ENCODE measurements around the gene TMEM117.

Gene TMEM117

GRCh38 chr12:43964033-43964432 lies 128.2 kb downstream of the TMEM117 start:
- no peak for DNase-seq (ENCODE audit: low read depth)

- DNase-seq (ENCODE audit: low read depth): no peak
Measured at GRCh38 chr12:43964961-43965360, 129.1 kb downstream of the TMEM117 start.

GRCh38 chr12:43965899-43966298 lies 130.0 kb downstream of the TMEM117 start:
- no peak for DNase-seq (ENCODE audit: low read depth)

GRCh38 chr12:43968736-43969135 lies 132.9 kb downstream of the TMEM117 start:
- no peak for DNase-seq (ENCODE audit: low read depth)

GRCh38 chr12:43969882-43970281 lies 134.0 kb downstream of the TMEM117 start:
- DNase-seq (ENCODE audit: low read depth): no peak

- DNase-seq (ENCODE audit: low read depth): no peak
Measured at GRCh38 chr12:43973385-43973784, 137.5 kb downstream of the TMEM117 start.

GRCh38 chr12:43973993-43974392 lies 138.1 kb downstream of the TMEM117 start:
- no peak for DNase-seq (ENCODE audit: low read depth)

GRCh38 chr12:43976027-43976426 lies 140.1 kb downstream of the TMEM117 start:
- no peak for DNase-seq (ENCODE audit: low read depth)

GRCh38 chr12:43978556-43978955 lies 142.7 kb downstream of the TMEM117 start:
- no peak for DNase-seq (ENCODE audit: low read depth)

- DNase-seq (ENCODE audit: low read depth): no peak
Measured at GRCh38 chr12:43979450-43979849, 143.6 kb downstream of the TMEM117 start.

GRCh38 chr12:43980627-43981191 lies 144.8 kb downstream of the TMEM117 start:
- no peak for DNase-seq (ENCODE audit: low read depth)

- DNase-seq (ENCODE audit: low read depth): no peak
Measured at GRCh38 chr12:43981726-43982125, 145.8 kb downstream of the TMEM117 start.

GRCh38 chr12:43982544-43982943 lies 146.7 kb downstream of the TMEM117 start:
- DNase-seq (ENCODE audit: low read depth): no peak

GRCh38 chr12:43988838-43989560 lies 153.1 kb downstream of the TMEM117 start:
- no peak for DNase-seq (ENCODE audit: low read depth)

- DNase-seq (ENCODE audit: low read depth): no peak
Measured at GRCh38 chr12:43992856-43993255, 157.0 kb downstream of the TMEM117 start.

- DNase-seq (ENCODE audit: low read depth): no peak
Measured at GRCh38 chr12:44000309-44000952, 164.6 kb downstream of the TMEM117 start.

- no peak for DNase-seq (ENCODE audit: low read depth)
Measured at GRCh38 chr12:44002607-44003006, 166.7 kb downstream of the TMEM117 start.

GRCh38 chr12:44003721-44004120 lies 167.8 kb downstream of the TMEM117 start:
- no peak for DNase-seq (ENCODE audit: low read depth)

- DNase-seq (ENCODE audit: low read depth): no peak
Measured at GRCh38 chr12:44015333-44015941, 179.6 kb downstream of the TMEM117 start.

GRCh38 chr12:44017216-44017615 lies 181.3 kb downstream of the TMEM117 start:
- DNase-seq (ENCODE audit: low read depth): no peak

GRCh38 chr12:44019118-44019517 lies 183.2 kb downstream of the TMEM117 start:
- DNase-seq (ENCODE audit: low read depth): no peak

GRCh38 chr12:44020555-44020954 lies 184.7 kb downstream of the TMEM117 start:
- no peak for DNase-seq (ENCODE audit: low read depth)

- no peak for DNase-seq (ENCODE audit: low read depth)
Measured at GRCh38 chr12:44021471-44021971, 185.6 kb downstream of the TMEM117 start.

Data from stimulated activated CD8-positive, alpha-beta memory T cell treated with anti-CD3 and anti-CD28 coated beads, Interleukin-12 subunit alpha, Interleukin-12 subunit beta, amount 100 ng/mL, for 1 hour (primary cell).